ENCODE measurements around the gene FGF9.

Gene FGF9

GRCh38 chr13:21723807-21724505 is 53.1 kb downstream of the FGF9 start:
- FAIRE-seq (no peak), DNase-seq (ENCODE audit: insufficient read length) (no peak)

GRCh38 chr13:21730186-21730880 is 59.5 kb downstream of the FGF9 start:
- FAIRE-seq (no peak), DNase-seq (ENCODE audit: insufficient read length) (no peak)
- TF ChIP-seq POLR2A (IDR thresholded peaks at IDR 0.05; ENCODE audit: low read depth, low read length) (no peak), POLR2AphosphoS5 (IDR thresholded peaks at IDR 0.05; ENCODE audit: low read depth, low read length) (no peak), TAF1 (IDR thresholded peaks at IDR 0.05; ENCODE audit: borderline replicate concordance, low read depth, low read length) (no peak)

More at GRCh38 chr13:21723807-21724505, 53.1 kb downstream of the FGF9 start:
- TF ChIP-seq TAF1 (IDR thresholded peaks at IDR 0.05; ENCODE audit: borderline replicate concordance, low read depth, low read length) = no peak

GRCh38 chr13:21733475-21734263 is 62.8 kb downstream of the FGF9 start:
- DNase-seq (ENCODE audit: insufficient read length) = no peak
- no peak for FAIRE-seq
- TF ChIP-seq POLR2A (IDR thresholded peaks at IDR 0.05; ENCODE audit: low read depth, low read length) = no peak

GRCh38 chr13:21734961-21735360 is 64.1 kb downstream of the FGF9 start:
- FAIRE-seq (no peak), DNase-seq (ENCODE audit: insufficient read length) (no peak)
- TF ChIP-seq POLR2A (IDR thresholded peaks at IDR 0.05; ENCODE audit: low read depth, low read length) (no peak), TAF1 (IDR thresholded peaks at IDR 0.05; ENCODE audit: borderline replicate concordance, low read depth, low read length) (no peak), POLR2AphosphoS5 (IDR thresholded peaks at IDR 0.05; ENCODE audit: low read depth, low read length) (no peak)

- TF ChIP-seq TAF1 (IDR thresholded peaks at IDR 0.05; ENCODE audit: borderline replicate concordance, low read depth, low read length) (no peak), POLR2AphosphoS5 (IDR thresholded peaks at IDR 0.05; ENCODE audit: low read depth, low read length) (no peak), POLR2A (IDR thresholded peaks at IDR 0.05; ENCODE audit: low read depth, low read length) (no peak)
- DNase-seq (ENCODE audit: insufficient read length) (no peak), FAIRE-seq (no peak)
Observed at GRCh38 chr13:21735701-21736401, 65.0 kb downstream of the FGF9 start.

GRCh38 chr13:21736926-21737325 is 66.1 kb downstream of the FGF9 start:
- DNase-seq (ENCODE audit: insufficient read length) (no peak), FAIRE-seq (no peak)
- TF ChIP-seq TAF1 (IDR thresholded peaks at IDR 0.05; ENCODE audit: borderline replicate concordance, low read depth, low read length) = no peak
- TF ChIP-seq POLR2A (IDR thresholded peaks at IDR 0.05; ENCODE audit: low read depth, low read length) = no peak
- no peak for TF ChIP-seq POLR2AphosphoS5 (IDR thresholded peaks at IDR 0.05; ENCODE audit: low read depth, low read length)

- no peak for FAIRE-seq
Observed at GRCh38 chr13:21738630-21739029, 67.8 kb downstream of the FGF9 start.

GRCh38 chr13:21739771-21740170 is 68.9 kb downstream of the FGF9 start:
- DNase-seq (ENCODE audit: insufficient read length) = no peak
- no peak for FAIRE-seq
- TF ChIP-seq POLR2AphosphoS5 (IDR thresholded peaks at IDR 0.05; ENCODE audit: low read depth, low read length) = no peak

More at GRCh38 chr13:21738630-21739029, 67.8 kb downstream of the FGF9 start:
- DNase-seq (ENCODE audit: insufficient read length) = no peak
- TF ChIP-seq POLR2A (IDR thresholded peaks at IDR 0.05; ENCODE audit: low read depth, low read length) = no peak
- TF ChIP-seq POLR2AphosphoS5 (IDR thresholded peaks at IDR 0.05; ENCODE audit: low read depth, low read length) = no peak
- no peak for TF ChIP-seq TAF1 (IDR thresholded peaks at IDR 0.05; ENCODE audit: borderline replicate concordance, low read depth, low read length)

- no peak for FAIRE-seq
- no peak for TF ChIP-seq POLR2AphosphoS5 (IDR thresholded peaks at IDR 0.05; ENCODE audit: low read depth, low read length)
- no peak for TF ChIP-seq POLR2A (IDR thresholded peaks at IDR 0.05; ENCODE audit: low read depth, low read length)
- TF ChIP-seq TAF1 (IDR thresholded peaks at IDR 0.05; ENCODE audit: borderline replicate concordance, low read depth, low read length) = no peak
- DNase-seq (ENCODE audit: insufficient read length) = no peak
Observed at GRCh38 chr13:21741396-21741979, 70.6 kb downstream of the FGF9 start.

- DNase-seq (ENCODE audit: insufficient read length) (no peak), FAIRE-seq (no peak)
- no peak for TF ChIP-seq POLR2A (IDR thresholded peaks at IDR 0.05; ENCODE audit: low read depth, low read length)
- no peak for TF ChIP-seq TAF1 (IDR thresholded peaks at IDR 0.05; ENCODE audit: borderline replicate concordance, low read depth, low read length)
- no peak for TF ChIP-seq POLR2AphosphoS5 (IDR thresholded peaks at IDR 0.05; ENCODE audit: low read depth, low read length)
Observed at GRCh38 chr13:21742096-21742495, 71.2 kb downstream of the FGF9 start.

- no peak for TF ChIP-seq POLR2A (IDR thresholded peaks at IDR 0.05; ENCODE audit: low read depth, low read length)
- TF ChIP-seq TAF1 (IDR thresholded peaks at IDR 0.05; ENCODE audit: borderline replicate concordance, low read depth, low read length) = no peak
- FAIRE-seq (no peak), DNase-seq (ENCODE audit: insufficient read length) (no peak)
Observed at GRCh38 chr13:21744149-21744548, 73.3 kb downstream of the FGF9 start.
